Activated T-helper 9 cell treated with anti-CD3 and anti-CD28 coated beads, Interleukin-2, amount 50 U/mL, for 16 hours (primary cell): ENCODE results near the gene MOGAT3.
A peak's percentile ranks its signal among the peaks of the same experiment; 100 is the strongest.

Experiments used
- DNase-seq: peaks from one replicate; pipeline ENCODE4 v3.0.0-alpha.2; 2020; ENCODE audit warnings: low read depth

MOGAT3 gene

GRCh38 chr7:101172005-101172853 lies 28.6 kb downstream of the MOGAT3 start:
- DNase-seq: no peak

GRCh38 chr7:101171442-101171837 lies 29.4 kb downstream of the MOGAT3 start:
- no peak for DNase-seq

- DNase-seq: no peak
These were observed 30.0 kb downstream of the MOGAT3 start for GRCh38 chr7:101170617-101171441.

- DNase-seq: peak; percentile 72
These were observed 30.8 kb downstream of the MOGAT3 start for GRCh38 chr7:101169838-101170551.

GRCh38 chr7:101169110-101169837 lies 31.6 kb downstream of the MOGAT3 start:
- no peak for DNase-seq

GRCh38 chr7:101168412-101169049 lies 32.3 kb downstream of the MOGAT3 start:
- no peak for DNase-seq

- DNase-seq: no peak
These were observed 33.0 kb downstream of the MOGAT3 start for GRCh38 chr7:101167645-101168411.

- no peak for DNase-seq
These were observed 33.8 kb downstream of the MOGAT3 start for GRCh38 chr7:101166909-101167644.

GRCh38 chr7:101166648-101166908 lies 34.3 kb downstream of the MOGAT3 start:
- no peak for DNase-seq

- DNase-seq: no peak
These were observed 34.7 kb downstream of the MOGAT3 start for GRCh38 chr7:101165958-101166647.

GRCh38 chr7:101165075-101165957 lies 35.5 kb downstream of the MOGAT3 start, which contains the start of gene VGF:
TSS of gene VGF (minus strand) at chr7:101165569. CDS start at chr7:101164843, 726 bp downstream.
- DNase-seq: peak; percentile 83

- no peak for DNase-seq
These were observed 36.6 kb downstream of the MOGAT3 start for GRCh38 chr7:101164071-101164840.

- DNase-seq: no peak
These were observed 37.4 kb downstream of the MOGAT3 start for GRCh38 chr7:101163279-101164070.

GRCh38 chr7:101162551-101163278 lies 38.1 kb downstream of the MOGAT3 start:
- no peak for DNase-seq

- no peak for DNase-seq
These were observed 39.0 kb downstream of the MOGAT3 start for GRCh38 chr7:101161692-101162471.
